Caco-2 (cell line): ENCODE measurements around the gene RNF186. TPM values are rescaled to one million over a fixed set of nuclear protein-coding genes. Genes with fewer than 3 reads are reported as not detected.

ENCODE experiments used
- BruUV-seq: library from RNA; stranded (reverse); fragments of 400-500 nt; replicated peaks from 2 replicates; lab custom pipeline; 2021; lab: Mats Ljungman, UMichigan
- CTCF ChIA-PET: fragments of 300-600 bp; sonication (Branson Sonifier 250); formaldehyde crosslinking; loops from one replicate; lab custom pipeline; 2022; ENCODE audit warnings: antibody characterized with exemption; lab: Charles Lee
- POLR2A ChIA-PET: fragments of 300-600 bp; sonication (Branson Sonifier 250); formaldehyde crosslinking; loops from one replicate; lab custom pipeline; 2022; ENCODE audit warnings: antibody characterized with exemption; lab: Charles Lee
- DNase-seq, 2 experiments: peaks; one replicate each; pipeline versions ENCODE4 v3.0.0 to v3.0.0-alpha.2; 2020 to 2022
- H3K27me3 ChIP-seq: replicated peaks from 2 replicates; pipeline ENCODE4 v1.6.0; 2011; ENCODE audit warnings: low read length; ENCODE audit not compliant: control insufficient read depth, insufficient read depth
- H3K36me3 ChIP-seq: 2 replicates; pipeline ENCODE4 v1.5.1; 2011; ENCODE audit warnings: low read length; ENCODE audit not compliant: control insufficient read depth, insufficient read depth
- H3K4me1 ChIP-seq: fragments of 250-450 bp; sonication (Bioruptor Pico); 2 replicates; pipeline ENCODE4 v1.5.1; 2020; ENCODE audit warnings: mild to moderate bottlenecking
- H3K4me3 ChIP-seq: 2 replicates; pipeline ENCODE4 v1.5.1; 2011; ENCODE audit warnings: low read depth, mild to moderate bottlenecking, control low read depth, low read length
- H3K9me3 ChIP-seq: fragments of 250-450 bp; sonication (Bioruptor Pico); 2 replicates; pipeline ENCODE4 v1.5.1; 2020; ENCODE audit warnings: mild to moderate bottlenecking, moderate library complexity
- H3K27ac Mint-ChIP-seq: one replicate; pipeline ENCODE4 v1.8.0; 2022; ENCODE audit warnings: mixed read lengths; ENCODE audit not compliant: unreplicated experiment
- H3K27me3 Mint-ChIP-seq: one replicate; pipeline ENCODE4 v1.8.0; 2022; ENCODE audit warnings: mixed read lengths; ENCODE audit not compliant: insufficient read depth, unreplicated experiment
- H3K36me3 Mint-ChIP-seq: one replicate; pipeline ENCODE4 v1.8.0; 2022; ENCODE audit warnings: mild to moderate bottlenecking, mixed read lengths; ENCODE audit not compliant: insufficient read depth, unreplicated experiment
- H3K4me1 Mint-ChIP-seq: one replicate; pipeline ENCODE4 v1.8.0; 2022; ENCODE audit warnings: low read depth, mixed read lengths; ENCODE audit not compliant: unreplicated experiment
- H3K4me3 Mint-ChIP-seq: one replicate; pipeline ENCODE4 v1.8.0; 2022; ENCODE audit warnings: mild to moderate bottlenecking, moderate library complexity, mixed read lengths; ENCODE audit not compliant: unreplicated experiment
- H3K9me3 Mint-ChIP-seq: one replicate; pipeline ENCODE4 v1.8.0; 2022; ENCODE audit warnings: mixed read lengths; ENCODE audit not compliant: unreplicated experiment
- CTCF ChIP-seq, 2 experiments: fragments of 200-600 bp in 1 of 2; IDR thresholded peaks; 1 replicate in 1 of 2; 2 replicates in 1 of 2; pipeline versions ENCODE4 v1.5.1 to v1.8.0; 2011 to 2022; ENCODE audit warnings: antibody characterized with exemption in 1 of 2, control low read depth in 1 of 2, inconsistent platforms in 1 of 2, low read depth in 1 of 2, low read length in 1 of 2, mild to moderate bottlenecking in 1 of 2, moderate library complexity in 1 of 2; ENCODE audit not compliant: insufficient read depth in 1 of 2, severe bottlenecking in 1 of 2, unreplicated experiment in 1 of 2
- intact Hi-C: fragments of 100-400 bp; cut with micrococcal nuclease; formaldehyde crosslinking; loops from one replicate; pipeline ENCODE4 v1.10.0; 2022; ENCODE audit not compliant: unreplicated experiment
- total RNA-seq: library from RNA; stranded (reverse); gene quantifications from 2 replicates; pipeline ENCODE4 v1.2.3, GENCODE V29; 2022

RNF186 gene
- total RNA-seq, 1 experiment from 2014 or later = not detected

- BruUV-seq = no TSS peak
- intact Hi-C loops = loop anchor here (10.0 kb wide), 1 partner anchor 52 kb away; no protein-coding TSS in a partner anchor
- no peaks in the 10 kb centered on the region for H3K27me3 ChIP-seq
- H3K36me3 ChIP-seq = no peaks in the 10 kb centered on the region
- peaks cover 13% of the 10 kb centered on the region for H3K4me1 Mint-ChIP-seq
- POLR2A ChIA-PET = interaction anchor here (0.5 kb wide), 1 partner anchor 51 kb away, joined by 10 read pairs; no protein-coding TSS in a partner anchor
- H3K27ac Mint-ChIP-seq = no peak overlapping the region
- no peaks in the 10 kb centered on the region for H3K9me3 Mint-ChIP-seq
- no peak for TF ChIP-seq CTCF (IDR thresholded peaks at IDR 0.05; ENCODE audit: insufficient read depth in 1 of 2, low read depth in 1 of 2, low read length in 1 of 2, severe bottlenecking in 1 of 2, unreplicated experiment in 1 of 2)
- H3K4me1 ChIP-seq = peaks cover 17% of the 10 kb centered on the region
- H3K9me3 ChIP-seq = no peaks in the 10 kb centered on the region
- no peaks in the 10 kb centered on the region for H3K27me3 Mint-ChIP-seq
- no peak overlapping the region for H3K4me3 ChIP-seq
- no peak overlapping the region for H3K4me3 Mint-ChIP-seq
- CTCF ChIA-PET = no interaction called here
- no peak for DNase-seq
- H3K36me3 Mint-ChIP-seq = no peaks in the 10 kb centered on the region
These were observed 2.0 kb downstream of the RNF186 start for GRCh38 chr1:19812875-19813642.

GRCh38 chr1:19811206-19811851 lies 3.8 kb downstream of the RNF186 start:
- Mint-ChIP-seq H3K36me3 (no peaks in the 10 kb centered on the region), H3K4me3 (no peak overlapping the region), H3K27me3 (no peaks in the 10 kb centered on the region), H3K9me3 (no peaks in the 10 kb centered on the region), H3K27ac (no peak overlapping the region), H3K4me1 (peaks cover 8% of the 10 kb centered on the region)
- peaks cover 17% of the 10 kb centered on the region for H3K4me1 ChIP-seq
- ChIA-PET CTCF (no interaction called here), POLR2A (no interaction called here)
- H3K27me3 ChIP-seq = no peaks in the 10 kb centered on the region
- BruUV-seq = no TSS peak
- H3K4me3 ChIP-seq = no peak overlapping the region
- DNase-seq = peak in 1 of 2 experiments; percentile 29
- no peaks in the 10 kb centered on the region for H3K9me3 ChIP-seq
- peak; percentile 24 to 35 for TF ChIP-seq CTCF (IDR thresholded peaks at IDR 0.05; ENCODE audit: insufficient read depth in 1 of 2, low read depth in 1 of 2, low read length in 1 of 2, severe bottlenecking in 1 of 2, unreplicated experiment in 1 of 2)
- no peaks in the 10 kb centered on the region for H3K36me3 ChIP-seq
- intact Hi-C loops = loop anchor here (2.0 to 10.0 kb wide), 2 partner anchors 49 to 53 kb away; no protein-coding TSS in a partner anchor

DNA sequence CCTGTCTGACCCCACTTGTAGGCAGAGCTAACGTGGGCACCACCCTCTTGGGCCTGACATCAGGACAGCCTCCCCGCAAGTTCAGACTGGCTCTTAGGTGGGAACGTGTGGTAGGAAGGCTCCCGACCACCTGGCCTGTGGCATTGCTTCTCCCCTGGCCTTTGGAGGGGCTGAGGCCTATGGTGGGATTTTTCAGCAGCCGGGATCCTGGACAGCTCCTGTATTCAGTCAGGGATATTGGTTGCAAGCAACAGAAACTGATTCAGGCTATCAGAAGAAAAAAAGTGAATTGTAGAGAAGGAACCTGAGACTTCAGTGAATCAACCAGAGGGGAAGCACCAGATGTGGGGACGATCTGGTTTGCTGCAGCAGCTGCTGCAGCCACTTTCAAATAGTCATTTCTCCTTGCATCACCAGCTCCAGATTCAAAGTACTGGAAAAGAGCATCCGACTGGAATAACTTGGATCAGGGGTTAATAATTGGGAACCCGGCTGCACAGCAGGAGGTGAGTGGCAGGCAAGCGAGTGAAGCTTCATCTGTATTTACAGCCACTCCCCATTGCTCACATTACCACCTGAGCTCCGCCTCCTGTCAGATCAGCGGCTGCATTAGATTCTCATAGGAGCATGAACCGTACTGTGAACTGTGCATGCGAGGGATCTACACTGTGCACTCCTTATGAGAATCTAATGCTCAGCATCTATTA lies 5.9 kb downstream of the RNF186 start:
- no peaks in the 10 kb centered on the region for H3K9me3 Mint-ChIP-seq
- no peaks in the 10 kb centered on the region for H3K4me1 ChIP-seq
- H3K36me3 ChIP-seq = no peaks in the 10 kb centered on the region
- H3K4me3 Mint-ChIP-seq = no peak overlapping the region
- no TSS peak for BruUV-seq
- H3K27me3 Mint-ChIP-seq = no peaks in the 10 kb centered on the region
- CTCF ChIA-PET = interaction anchor here (0.7 kb wide), 1 partner anchor 106 kb away, joined by 3 read pairs; no protein-coding TSS in a partner anchor
- no peak overlapping the region for H3K27ac Mint-ChIP-seq
- TF ChIP-seq CTCF (IDR thresholded peaks at IDR 0.05; ENCODE audit: insufficient read depth in 1 of 2, low read depth in 1 of 2, low read length in 1 of 2, severe bottlenecking in 1 of 2, unreplicated experiment in 1 of 2) = no peak
- no peaks in the 10 kb centered on the region for H3K4me1 Mint-ChIP-seq
- H3K4me3 ChIP-seq = no peak overlapping the region
- intact Hi-C loops = no loop called here
- H3K27me3 ChIP-seq = no peaks in the 10 kb centered on the region
- H3K36me3 Mint-ChIP-seq = no peaks in the 10 kb centered on the region
- DNase-seq = peak in 1 of 2 experiments; percentile 8
- POLR2A ChIA-PET = no interaction called here
- H3K9me3 ChIP-seq = no peaks in the 10 kb centered on the region
